Activated CD8-positive, alpha-beta memory T cell treated with anti-CD3 and anti-CD28 coated beads, Interleukin-2, amount 10 ng/mL, durations not matched to agents 7 days and 5 days (primary cell): ENCODE measurements around the gene IGSF11. TPM values are rescaled to one million over a fixed set of nuclear protein-coding genes. Genes with fewer than 3 reads are reported as not detected.
"Not testable (repeated sequence)": the region's sequence is repeated elsewhere in the genome, so short reads cannot be mapped to it uniquely, and the experiment has no call there.

Experiments
- ATAC-seq: fragments of 150-1000 bp; cut with Tn5 transposase; one replicate; pipeline ENCODE4 v1.10.0; 2021; ENCODE audit warnings: moderate library complexity
- CTCF ChIA-PET: fragments of 350-600 bp; sonication (Branson Sonifier 250); formaldehyde crosslinking; loops from one replicate; lab custom pipeline; 2021; ENCODE audit warnings: antibody characterized with exemption; lab: Charles Lee
- DNase-seq: peaks from one replicate; pipeline ENCODE4 v3.0.0-alpha.2; 2020
- H3K27ac Mint-ChIP-seq: one replicate; pipeline ENCODE4 v1.8.0; 2021; ENCODE audit warnings: mild to moderate bottlenecking, mixed read lengths
- H3K27me3 Mint-ChIP-seq: one replicate; pipeline ENCODE4 v1.8.0; 2021; ENCODE audit warnings: mixed read lengths
- H3K36me3 Mint-ChIP-seq: one replicate; pipeline ENCODE4 v1.8.0; 2021; ENCODE audit warnings: mild to moderate bottlenecking, mixed read lengths
- H3K4me1 Mint-ChIP-seq: one replicate; pipeline ENCODE4 v1.8.0; 2021; ENCODE audit warnings: mixed read lengths
- H3K4me3 Mint-ChIP-seq: one replicate; pipeline ENCODE4 v1.8.0; 2021; ENCODE audit warnings: mild to moderate bottlenecking, moderate library complexity, mixed read lengths
- H3K9me3 Mint-ChIP-seq: one replicate; pipeline ENCODE4 v1.8.0; 2022; ENCODE audit warnings: low read depth, mixed read lengths
- total RNA-seq, 2 experiments: library from RNA; stranded (reverse); gene quantifications; one replicate each; pipeline ENCODE4 v1.2.3, GENCODE V29; 2021

Gene IGSF11
- total RNA-seq, 2 experiments from 2014 or later: not detected

DNA sequence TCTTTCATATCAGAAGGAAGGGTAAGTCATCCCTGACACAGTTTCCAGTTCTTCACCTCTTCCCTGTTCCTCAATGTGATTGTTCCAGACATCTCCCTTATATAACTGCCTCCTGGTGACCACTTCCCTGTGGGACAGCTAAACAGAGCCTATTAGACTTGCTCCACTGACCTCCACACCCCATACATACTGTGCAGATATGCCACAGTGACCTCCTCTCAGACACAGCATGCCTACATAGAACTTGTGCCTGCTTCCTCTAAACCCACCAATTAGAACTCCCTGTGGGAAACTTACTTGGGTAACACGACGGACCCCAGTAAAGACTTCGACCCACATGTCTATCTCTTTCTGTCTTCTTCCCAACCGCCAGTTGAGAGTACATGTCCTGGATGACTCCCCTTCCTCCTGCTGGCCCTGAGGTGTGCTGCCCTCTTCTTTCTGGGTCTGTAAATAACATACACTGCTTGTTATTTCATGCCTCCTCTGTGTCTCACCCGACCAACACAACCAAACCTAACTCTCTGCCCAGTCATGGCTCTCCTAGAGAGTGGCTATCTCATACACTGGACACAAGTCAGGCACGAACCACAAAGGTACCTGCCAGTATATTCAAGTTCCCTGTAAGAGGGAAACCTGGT is 53.0 kb downstream of the IGSF11 start:
- CTCF ChIA-PET: no interaction called here
- H3K9me3 Mint-ChIP-seq: no peaks in the 10 kb centered on the region
- no peak overlapping the region for H3K4me3 Mint-ChIP-seq
- ATAC-seq: no peak
- no peak for DNase-seq
- H3K36me3 Mint-ChIP-seq: no peaks in the 10 kb centered on the region
- H3K27me3 Mint-ChIP-seq: peaks cover 23% of the 10 kb centered on the region
- H3K27ac Mint-ChIP-seq: no peak overlapping the region
- peaks cover 23% of the 10 kb centered on the region for H3K4me1 Mint-ChIP-seq

DNA sequence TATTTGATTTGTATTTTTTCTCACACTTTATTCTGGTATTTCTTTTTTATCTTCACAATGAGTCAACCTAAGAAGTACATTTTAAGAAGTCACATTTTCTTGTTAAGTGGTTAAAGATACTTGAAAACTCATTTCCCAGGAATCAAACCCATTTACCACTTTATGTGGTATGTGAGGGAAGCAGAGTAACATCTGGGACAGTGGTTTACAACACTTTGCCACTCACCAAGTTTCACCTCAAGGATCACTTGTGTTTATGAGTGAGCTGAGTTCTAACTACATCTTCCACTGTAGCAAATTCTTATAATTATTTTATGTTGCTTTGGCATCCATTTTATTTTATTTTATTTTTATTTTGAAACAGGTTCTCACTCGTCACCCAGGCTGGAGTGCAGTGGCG is 53.8 kb downstream of the IGSF11 start:
- CTCF ChIA-PET: no interaction called here
- Mint-ChIP-seq H3K4me3 (no peak overlapping the region), H3K36me3 (no peaks in the 10 kb centered on the region), H3K27ac (no peak overlapping the region), H3K27me3 (peaks cover 21% of the 10 kb centered on the region), H3K4me1 (peaks cover 23% of the 10 kb centered on the region), H3K9me3 (no peaks in the 10 kb centered on the region)
- DNase-seq (no peak), ATAC-seq (peak; percentile 16)

DNA sequence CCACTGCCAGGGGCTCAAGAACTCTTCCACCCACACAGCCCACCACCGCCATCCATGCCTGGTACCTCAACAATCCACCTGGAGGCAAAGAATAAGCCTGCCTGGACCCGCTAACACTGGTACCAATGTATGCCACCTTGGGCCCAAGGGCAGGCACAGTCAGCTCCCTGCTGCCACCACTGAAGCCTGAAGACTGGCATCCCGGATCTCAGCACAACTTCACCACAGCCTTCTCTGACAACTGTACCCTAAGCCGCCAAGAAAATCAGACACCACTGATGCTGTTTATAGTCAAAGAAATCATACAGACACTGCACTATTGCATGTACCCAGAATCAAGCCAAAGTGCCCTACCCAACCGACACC is 56.3 kb downstream of the IGSF11 start:
- H3K9me3 Mint-ChIP-seq: no peaks in the 10 kb centered on the region
- DNase-seq (no peak), ATAC-seq (no peak)
- peaks cover 10% of the 10 kb centered on the region for H3K27me3 Mint-ChIP-seq
- H3K36me3 Mint-ChIP-seq: no peaks in the 10 kb centered on the region
- H3K4me3 Mint-ChIP-seq: no peak overlapping the region
- CTCF ChIA-PET: no interaction called here
- H3K4me1 Mint-ChIP-seq: peaks cover 16% of the 10 kb centered on the region
- H3K27ac Mint-ChIP-seq: no peak overlapping the region

DNA sequence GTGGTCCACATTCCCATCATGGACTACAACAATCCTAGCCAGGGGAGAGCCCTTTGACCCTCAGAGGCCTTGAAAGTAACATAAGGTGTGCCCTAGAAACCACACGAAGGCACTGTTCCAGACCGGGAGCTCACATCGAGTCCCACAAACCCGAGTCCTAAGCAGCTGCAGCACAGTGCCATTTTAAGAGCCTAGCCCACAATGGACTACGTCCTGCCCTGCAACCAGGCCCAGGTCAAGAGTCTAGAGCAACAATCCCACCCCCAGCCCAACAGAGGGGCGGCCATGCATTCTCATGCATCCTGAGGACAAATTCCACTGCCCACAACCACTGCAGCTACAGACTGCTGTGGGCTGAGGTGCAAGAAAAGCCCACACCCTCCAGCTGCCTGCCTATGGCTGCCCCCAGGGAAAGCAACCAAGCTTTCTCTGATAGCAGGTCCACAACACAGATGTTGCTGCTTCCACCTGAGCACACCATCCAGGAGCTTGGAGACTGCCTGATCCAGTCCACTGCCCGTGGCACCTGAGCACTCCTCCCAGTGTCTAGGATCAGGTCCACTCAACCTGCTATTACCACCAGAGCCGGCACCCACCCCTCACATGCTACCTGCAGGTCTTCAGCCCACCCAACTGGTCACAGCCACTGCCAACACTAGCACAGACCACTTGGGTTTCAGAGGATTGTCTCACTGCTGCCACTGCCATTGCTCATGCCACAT is 56.8 kb downstream of the IGSF11 start:
- CTCF ChIA-PET: no interaction called here
- no peaks in the 10 kb centered on the region for H3K36me3 Mint-ChIP-seq
- peaks cover 9% of the 10 kb centered on the region for H3K27me3 Mint-ChIP-seq
- H3K27ac Mint-ChIP-seq: no peak overlapping the region
- H3K4me3 Mint-ChIP-seq: no peak overlapping the region
- DNase-seq (no peak), ATAC-seq (no peak)
- no peaks in the 10 kb centered on the region for H3K9me3 Mint-ChIP-seq
- peaks cover 16% of the 10 kb centered on the region for H3K4me1 Mint-ChIP-seq

DNA sequence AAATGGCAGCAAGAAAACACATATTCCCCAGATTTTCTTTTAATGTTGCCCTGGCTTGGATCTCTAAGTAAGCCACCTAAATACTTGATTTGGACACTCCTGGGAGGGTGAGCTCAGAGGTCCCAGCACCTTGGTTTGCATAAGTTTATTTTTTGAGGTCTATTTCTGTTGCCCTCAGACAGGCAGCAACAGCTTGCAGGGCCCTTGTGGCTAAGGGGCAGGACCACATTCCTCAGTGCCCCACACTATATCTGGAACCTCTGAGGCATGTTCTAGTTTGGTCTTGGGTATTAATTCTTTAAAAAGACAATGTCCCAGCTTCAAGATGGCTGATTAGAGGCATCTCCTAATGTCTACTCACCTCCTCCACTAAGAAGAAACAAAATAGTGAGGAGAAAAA is 57.5 kb downstream of the IGSF11 start:
- DNase-seq: no peak
- peaks cover 16% of the 10 kb centered on the region for H3K4me1 Mint-ChIP-seq
- no peak for ATAC-seq
- H3K4me3 Mint-ChIP-seq: no peak overlapping the region
- H3K9me3 Mint-ChIP-seq: no peaks in the 10 kb centered on the region
- no peaks in the 10 kb centered on the region for H3K36me3 Mint-ChIP-seq
- H3K27ac Mint-ChIP-seq: no peak overlapping the region
- H3K27me3 Mint-ChIP-seq: peaks cover 8% of the 10 kb centered on the region
- CTCF ChIA-PET: no interaction called here

DNA sequence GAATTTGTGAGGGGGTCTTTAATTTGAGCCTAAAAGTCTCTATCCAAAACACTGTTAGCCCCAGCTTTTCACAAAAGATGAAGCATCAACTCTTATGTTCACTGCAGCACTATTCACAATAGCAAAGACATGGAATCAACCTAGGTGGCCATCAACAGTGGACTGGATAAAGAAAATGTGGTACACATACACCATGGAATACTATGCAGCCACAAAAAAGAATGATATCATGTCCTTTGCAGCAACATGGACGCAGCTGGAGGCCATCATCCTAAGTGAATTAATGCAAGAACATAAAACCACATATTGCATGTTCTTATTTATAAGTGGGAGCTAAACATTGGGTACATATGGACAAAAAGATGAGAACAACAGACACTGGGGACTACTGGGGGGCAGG is 59.2 kb downstream of the IGSF11 start:
- H3K4me1 Mint-ChIP-seq, H3K4me3 Mint-ChIP-seq, DNase-seq, H3K36me3 Mint-ChIP-seq, H3K27ac Mint-ChIP-seq, ATAC-seq, H3K9me3 Mint-ChIP-seq, CTCF ChIA-PET, H3K27me3 Mint-ChIP-seq: not testable (repeated sequence)

DNA sequence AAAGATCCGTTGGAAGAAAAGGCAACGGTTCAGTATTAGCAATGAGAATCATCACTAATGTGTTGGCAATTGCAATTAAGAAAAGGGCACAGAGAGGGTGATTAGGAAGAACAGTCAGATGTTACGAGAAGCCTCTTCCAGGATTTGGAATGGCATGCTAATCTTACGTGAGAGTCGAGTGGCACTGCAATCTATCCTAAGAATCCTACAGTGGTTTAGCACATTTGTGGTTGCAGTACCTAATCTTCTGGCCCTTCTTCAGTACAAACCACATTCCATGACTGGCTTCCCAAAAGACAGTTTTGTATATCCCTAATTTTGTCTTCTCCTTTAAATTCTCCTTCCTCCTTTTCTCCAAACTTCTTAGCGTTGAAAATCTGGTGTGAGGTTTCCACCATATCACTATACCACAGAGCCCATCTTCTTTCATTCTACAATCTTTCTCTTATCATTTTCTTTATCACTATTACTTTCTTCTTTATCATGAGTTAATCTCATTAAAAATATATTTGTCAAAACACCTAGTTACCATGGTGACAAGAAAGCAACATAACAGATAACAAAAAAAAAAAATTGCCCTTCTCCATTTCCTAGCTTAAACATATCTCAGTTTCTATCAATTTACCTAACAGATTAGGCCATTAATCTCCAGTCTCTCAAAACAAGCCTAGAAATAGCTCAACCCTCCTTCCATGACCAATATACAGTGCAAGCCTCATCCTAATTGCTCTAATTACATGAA is 60.1 kb downstream of the IGSF11 start:
- H3K4me1 Mint-ChIP-seq: no peaks in the 10 kb centered on the region
- H3K27ac Mint-ChIP-seq: no peak overlapping the region
- H3K4me3 Mint-ChIP-seq: no peak overlapping the region
- peaks cover 4% of the 10 kb centered on the region for H3K27me3 Mint-ChIP-seq
- DNase-seq: no peak
- no peak for ATAC-seq
- no peaks in the 10 kb centered on the region for H3K9me3 Mint-ChIP-seq
- no peaks in the 10 kb centered on the region for H3K36me3 Mint-ChIP-seq
- CTCF ChIA-PET: no interaction called here

DNA sequence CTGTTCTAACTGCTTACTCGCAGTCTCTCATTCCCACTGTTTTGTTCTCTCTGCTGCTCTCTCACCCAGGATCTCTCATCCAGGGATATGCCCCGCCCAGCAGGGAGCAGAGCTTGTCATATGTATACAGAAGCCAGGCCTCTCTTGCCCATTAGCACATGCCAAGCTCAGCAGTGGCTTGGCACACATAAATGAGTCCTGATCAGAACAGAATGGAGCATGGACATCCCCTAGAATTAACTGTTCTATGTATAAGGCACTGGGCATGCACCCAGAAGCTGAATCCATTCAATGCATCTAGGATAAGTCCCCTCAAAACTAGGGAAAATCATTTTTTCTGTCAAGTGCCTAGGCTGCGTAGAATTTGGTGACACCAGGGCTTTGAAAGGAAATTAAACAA is 61.6 kb downstream of the IGSF11 start:
- H3K27me3 Mint-ChIP-seq: peaks cover 6% of the 10 kb centered on the region
- CTCF ChIA-PET: no interaction called here
- no peak for DNase-seq

DNA sequence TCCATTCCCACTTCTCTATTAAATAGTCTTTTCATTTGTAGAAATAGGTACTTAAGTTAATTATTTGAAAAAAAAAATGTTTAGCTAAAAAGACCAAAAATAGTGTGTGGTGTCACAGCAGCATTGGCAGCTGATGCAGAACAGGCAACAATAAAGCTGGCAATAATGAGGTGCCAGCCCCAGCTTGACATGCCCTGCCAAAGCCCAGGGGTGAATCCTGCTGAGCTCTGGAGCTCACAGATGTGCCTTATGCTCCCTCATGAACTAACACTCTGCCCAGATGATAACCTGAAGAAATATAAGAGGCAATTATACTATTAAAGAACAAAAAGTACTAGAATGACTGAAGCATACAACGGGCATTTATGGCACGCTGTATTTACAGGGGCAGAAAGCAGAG is 63.8 kb downstream of the IGSF11 start:
- H3K27ac Mint-ChIP-seq: no peak overlapping the region
- H3K4me1 Mint-ChIP-seq: no peaks in the 10 kb centered on the region
- CTCF ChIA-PET: no interaction called here
- no peaks in the 10 kb centered on the region for H3K9me3 Mint-ChIP-seq
- no peaks in the 10 kb centered on the region for H3K36me3 Mint-ChIP-seq
- ATAC-seq (no peak), DNase-seq (no peak)
- H3K27me3 Mint-ChIP-seq: peaks cover 12% of the 10 kb centered on the region
- H3K4me3 Mint-ChIP-seq: no peak overlapping the region

More for the DNA sequence above, 61.6 kb downstream of the IGSF11 start:
- no peaks in the 10 kb centered on the region for H3K9me3 Mint-ChIP-seq
- no peak for ATAC-seq
- no peak overlapping the region for H3K27ac Mint-ChIP-seq
- H3K36me3 Mint-ChIP-seq: no peaks in the 10 kb centered on the region
- no peak overlapping the region for H3K4me3 Mint-ChIP-seq
- H3K4me1 Mint-ChIP-seq: no peaks in the 10 kb centered on the region

DNA sequence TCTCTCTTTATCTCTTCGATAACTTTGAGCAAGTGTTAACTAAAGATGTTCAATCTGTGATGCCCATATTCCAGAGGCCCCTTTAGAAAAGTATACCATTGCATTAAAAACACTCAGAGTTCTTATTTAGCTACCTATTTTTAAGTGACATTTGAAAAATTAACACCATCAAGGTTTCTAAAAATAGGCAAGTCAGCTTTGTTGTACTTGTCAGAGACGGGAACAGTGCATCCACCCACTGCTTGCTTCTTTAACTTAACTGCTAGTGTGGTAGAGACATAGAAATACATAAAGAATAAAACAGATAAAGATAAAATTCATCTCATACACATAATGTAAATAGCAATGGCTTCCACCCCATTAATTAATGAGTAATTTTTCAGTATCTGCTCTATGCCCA is 66.0 kb downstream of the IGSF11 start:
- Mint-ChIP-seq H3K9me3 (no peaks in the 10 kb centered on the region), H3K4me3 (no peak overlapping the region), H3K27ac (no peak overlapping the region), H3K27me3 (peaks cover 21% of the 10 kb centered on the region), H3K36me3 (no peaks in the 10 kb centered on the region), H3K4me1 (no peaks in the 10 kb centered on the region)
- ATAC-seq: no peak
- CTCF ChIA-PET: no interaction called here
- DNase-seq: no peak

DNA sequence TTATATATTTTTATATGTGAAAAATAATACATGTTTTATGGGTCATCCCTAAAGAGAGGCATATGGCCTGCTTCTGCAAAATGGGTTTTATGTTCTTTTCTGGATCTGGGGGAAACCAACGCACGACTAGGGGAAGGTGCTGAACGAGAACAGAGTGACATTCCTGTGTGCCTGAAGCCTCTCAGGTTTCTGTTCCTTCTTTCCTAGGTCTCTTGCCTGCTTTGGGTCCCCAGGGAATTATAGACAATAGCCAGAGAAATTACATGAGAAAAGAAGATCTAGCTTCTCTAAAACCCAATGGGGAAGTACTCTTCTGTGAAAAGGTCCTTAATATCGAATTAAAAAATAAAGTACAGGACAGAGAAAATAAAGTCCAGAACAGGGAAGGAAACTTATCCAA is 66.5 kb downstream of the IGSF11 start:
- Mint-ChIP-seq H3K9me3 (no peaks in the 10 kb centered on the region), H3K27ac (no peak overlapping the region), H3K4me3 (no peak overlapping the region), H3K36me3 (no peaks in the 10 kb centered on the region), H3K27me3 (peaks cover 21% of the 10 kb centered on the region), H3K4me1 (no peaks in the 10 kb centered on the region)
- DNase-seq (no peak), ATAC-seq (no peak)
- CTCF ChIA-PET: no interaction called here

DNA sequence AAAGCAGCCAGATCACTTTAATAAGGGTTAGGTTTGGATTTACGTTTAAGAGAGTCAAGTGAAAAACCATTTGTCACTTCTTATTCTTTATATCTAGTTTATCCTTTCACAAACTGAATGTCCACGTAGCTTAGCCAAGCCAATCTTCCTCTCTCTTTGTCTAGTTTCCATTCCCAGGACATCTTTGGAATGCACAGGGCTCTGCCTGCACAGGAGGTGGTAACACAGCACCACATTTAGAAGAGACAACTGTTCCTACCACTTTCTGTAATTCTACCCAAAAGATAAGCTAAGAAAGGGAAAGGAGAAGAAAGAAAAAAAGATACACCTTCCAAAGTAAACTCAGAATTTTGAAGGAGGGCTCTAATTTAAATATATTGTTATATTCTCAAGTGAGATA is 67.9 kb downstream of the IGSF11 start:
- ATAC-seq (no peak), DNase-seq (no peak)
- no peaks in the 10 kb centered on the region for H3K4me1 Mint-ChIP-seq
- peaks cover 21% of the 10 kb centered on the region for H3K27me3 Mint-ChIP-seq
- H3K9me3 Mint-ChIP-seq: no peaks in the 10 kb centered on the region
- H3K36me3 Mint-ChIP-seq: no peaks in the 10 kb centered on the region
- H3K4me3 Mint-ChIP-seq: no peak overlapping the region
- no peak overlapping the region for H3K27ac Mint-ChIP-seq
- CTCF ChIA-PET: no interaction called here

DNA sequence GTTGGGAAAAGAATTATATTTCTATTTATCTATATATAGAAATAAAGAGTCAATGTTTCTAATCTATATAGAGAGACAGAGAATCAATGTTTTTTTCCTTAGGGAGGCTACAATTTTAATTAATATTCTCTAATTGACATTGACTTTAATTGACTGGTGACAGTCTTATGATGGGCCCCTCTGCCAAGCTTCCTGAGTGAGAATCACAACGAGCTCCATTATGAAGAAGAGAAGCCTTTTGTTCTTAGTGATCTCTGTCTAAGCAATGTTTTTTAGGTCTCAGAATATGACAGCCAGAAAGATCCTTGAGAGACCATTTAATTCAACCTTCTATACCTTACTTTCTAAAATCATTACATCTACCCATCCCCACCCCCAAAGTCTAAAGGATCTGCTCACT is 70.9 kb downstream of the IGSF11 start:
- CTCF ChIA-PET: no interaction called here
- H3K4me3 Mint-ChIP-seq: no peak overlapping the region
- no peaks in the 10 kb centered on the region for H3K4me1 Mint-ChIP-seq

More for the DNA sequence above, 70.9 kb downstream of the IGSF11 start:
- peaks cover 18% of the 10 kb centered on the region for H3K27me3 Mint-ChIP-seq
- no peak for DNase-seq
- H3K27ac Mint-ChIP-seq: no peak overlapping the region
- no peaks in the 10 kb centered on the region for H3K9me3 Mint-ChIP-seq
- ATAC-seq: no peak
- H3K36me3 Mint-ChIP-seq: no peaks in the 10 kb centered on the region
